Stimulated activated CD4-positive, alpha-beta T cell treated with anti-CD3 and anti-CD28 coated beads, Interleukin-1b, Interleukin-23, amount 100 ng/mL, for 1 hour (primary cell): ENCODE data around the gene SGPL1.
"Not testable (repeated sequence)": the region's sequence is repeated elsewhere in the genome, so short reads cannot be mapped to it uniquely, and the experiment has no call there.

Experiments
- DNase-seq, 2 donors: peaks; one replicate each; pipeline ENCODE4 v3.0.0-alpha.2; 2020; ENCODE audit warnings: low read depth in 2 of 2

Gene SGPL1

DNA sequence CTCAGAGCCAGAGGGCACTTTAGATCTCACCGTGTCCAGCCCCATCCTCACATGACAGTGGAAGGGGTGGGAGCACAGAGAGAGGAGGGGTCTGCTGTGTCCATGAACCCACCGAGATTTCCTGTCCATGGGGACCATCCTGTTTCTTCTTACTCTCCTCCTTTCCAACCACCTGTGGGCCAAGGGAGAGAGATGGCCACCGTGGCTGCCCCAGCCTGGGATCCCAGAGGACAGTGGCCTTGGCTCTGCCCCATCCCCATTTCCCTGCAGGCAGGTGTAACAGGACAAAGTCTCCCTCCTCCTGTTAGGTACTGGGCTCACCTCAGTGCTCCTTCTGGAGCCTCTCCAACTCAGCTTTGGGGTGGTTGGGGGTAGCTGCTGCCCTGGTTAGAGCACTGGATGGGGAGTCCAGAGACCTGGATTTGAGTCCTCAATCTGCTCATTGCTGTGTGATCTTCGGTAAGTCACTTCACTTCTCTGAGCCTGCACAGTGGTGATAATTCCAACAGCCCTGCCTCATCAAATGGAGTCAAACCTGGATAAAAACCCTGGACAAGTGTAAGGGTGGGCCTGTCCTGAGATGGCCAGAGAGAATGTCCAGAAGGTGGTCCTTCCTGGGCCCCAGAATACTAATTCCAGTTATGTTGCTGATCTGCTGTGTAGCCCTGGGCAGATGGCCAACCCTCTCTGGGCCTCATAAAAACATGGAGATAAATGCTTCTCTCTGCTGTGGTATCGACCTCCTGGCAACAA lies 90.5 kb downstream of the SGPL1 start:
- no peak for DNase-seq

DNA sequence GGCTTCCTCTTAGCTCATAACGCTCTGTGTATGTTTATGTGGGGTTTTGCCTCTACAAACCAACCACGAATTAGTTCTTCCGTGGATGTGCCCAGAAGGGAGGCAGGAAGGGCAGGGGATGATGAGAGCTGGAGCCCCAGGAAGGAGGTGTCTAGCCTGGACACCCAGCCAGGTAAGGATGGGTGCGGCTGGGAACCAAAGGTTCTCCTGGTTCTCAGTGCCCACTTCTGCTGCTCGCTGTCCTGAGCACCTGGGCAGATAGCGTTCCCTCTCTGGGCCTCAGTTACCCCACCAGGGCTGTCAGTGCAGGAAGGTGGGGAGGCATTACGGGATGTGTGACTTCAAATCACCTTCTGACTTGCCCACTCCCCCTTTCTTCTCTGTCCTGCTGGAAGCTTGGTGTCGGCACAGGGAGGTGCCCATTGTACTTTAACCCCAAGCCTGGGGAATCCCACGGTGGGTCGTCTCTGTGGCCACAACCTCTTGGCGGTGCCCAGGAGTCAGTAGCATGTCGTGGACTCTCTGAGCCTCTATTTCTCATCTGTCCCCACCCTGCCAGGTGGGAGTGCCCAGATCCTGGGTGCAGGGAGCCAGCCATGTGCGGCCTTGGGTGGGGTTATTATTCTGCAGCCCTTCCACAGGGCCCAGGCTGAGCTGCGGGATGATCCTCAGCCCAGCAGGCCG lies 91.3 kb downstream of the SGPL1 start:
- DNase-seq: no peak

DNA sequence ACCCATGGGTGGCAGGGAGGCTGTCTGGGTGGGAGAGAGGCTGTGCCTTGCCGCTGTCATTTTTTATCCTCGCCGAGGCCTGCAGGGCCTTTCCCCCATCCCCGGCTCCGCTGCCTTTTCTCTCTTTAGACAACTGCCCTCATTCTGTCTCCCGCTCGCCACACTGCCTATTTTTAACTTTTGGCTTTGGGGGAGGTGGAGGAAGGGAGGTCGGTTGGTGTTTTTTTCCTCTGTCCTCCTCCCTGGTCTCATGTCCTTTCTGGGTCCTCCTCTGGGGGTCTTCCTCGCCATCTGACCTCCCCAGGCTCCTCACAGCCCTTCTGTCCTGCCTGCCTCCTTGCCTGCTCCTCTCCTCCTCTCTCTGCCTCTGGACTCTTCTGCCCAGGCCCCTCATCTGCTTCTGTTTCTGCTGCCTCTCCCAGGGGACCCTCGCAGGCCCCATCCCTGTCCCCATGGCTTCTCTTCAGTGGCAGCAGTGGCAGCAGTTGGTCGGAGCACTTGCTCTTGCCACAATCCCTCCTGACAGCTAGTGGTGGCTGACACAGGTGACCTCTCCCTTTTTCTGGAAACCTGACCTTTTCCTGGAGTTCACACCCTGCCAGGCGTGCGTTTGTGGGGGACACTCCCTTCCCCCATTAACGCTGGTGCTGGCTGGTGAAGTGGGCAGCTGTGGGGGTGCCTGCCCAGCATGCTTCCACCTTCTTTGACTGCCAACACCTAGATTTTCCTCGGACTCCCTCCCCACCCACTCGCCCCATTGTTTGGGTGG lies 92.1 kb downstream of the SGPL1 start:
- no peak for DNase-seq

DNA sequence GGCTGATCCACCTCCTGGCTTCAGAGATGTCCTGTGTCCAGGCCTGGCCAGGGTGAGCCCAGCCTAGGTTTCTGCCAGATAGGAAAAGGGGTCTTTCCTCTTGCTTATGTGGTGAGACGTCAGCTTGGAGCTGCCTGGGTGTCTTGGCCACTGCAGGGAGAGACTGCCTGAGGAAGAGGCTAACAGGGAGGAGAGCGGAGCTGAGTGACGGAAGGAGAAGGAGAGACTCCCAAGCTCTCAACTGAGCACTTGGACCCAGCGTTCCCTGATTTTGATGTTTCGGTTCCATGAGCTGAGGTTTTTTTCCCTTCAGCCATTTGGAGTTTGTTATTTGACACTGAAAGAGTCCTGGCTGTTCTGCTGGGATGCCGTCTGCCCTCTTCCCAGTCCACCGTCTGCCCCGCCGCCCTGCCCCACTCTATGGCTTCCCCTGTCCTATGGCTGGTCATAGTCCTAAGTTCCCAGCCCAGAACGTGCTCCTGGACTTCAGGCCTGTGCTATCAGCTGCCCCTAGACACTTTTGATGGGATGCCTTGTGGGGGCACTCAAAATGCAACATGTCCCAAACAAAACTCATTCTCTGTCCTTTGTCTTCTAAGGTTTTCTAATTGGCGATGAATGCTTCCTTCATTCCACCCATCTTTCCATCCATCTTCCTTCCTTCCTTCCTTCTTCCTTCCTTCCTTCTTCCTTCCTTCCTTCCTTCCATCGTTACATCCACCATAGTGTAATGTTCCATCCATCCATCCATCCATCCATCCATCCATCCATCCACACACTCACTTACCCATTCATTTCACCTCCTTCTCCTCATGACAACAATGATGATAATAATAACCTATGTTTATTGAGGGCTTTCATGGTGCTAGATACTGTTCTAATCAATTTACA lies 92.9 kb downstream of the SGPL1 start:
- DNase-seq: no peak

DNA sequence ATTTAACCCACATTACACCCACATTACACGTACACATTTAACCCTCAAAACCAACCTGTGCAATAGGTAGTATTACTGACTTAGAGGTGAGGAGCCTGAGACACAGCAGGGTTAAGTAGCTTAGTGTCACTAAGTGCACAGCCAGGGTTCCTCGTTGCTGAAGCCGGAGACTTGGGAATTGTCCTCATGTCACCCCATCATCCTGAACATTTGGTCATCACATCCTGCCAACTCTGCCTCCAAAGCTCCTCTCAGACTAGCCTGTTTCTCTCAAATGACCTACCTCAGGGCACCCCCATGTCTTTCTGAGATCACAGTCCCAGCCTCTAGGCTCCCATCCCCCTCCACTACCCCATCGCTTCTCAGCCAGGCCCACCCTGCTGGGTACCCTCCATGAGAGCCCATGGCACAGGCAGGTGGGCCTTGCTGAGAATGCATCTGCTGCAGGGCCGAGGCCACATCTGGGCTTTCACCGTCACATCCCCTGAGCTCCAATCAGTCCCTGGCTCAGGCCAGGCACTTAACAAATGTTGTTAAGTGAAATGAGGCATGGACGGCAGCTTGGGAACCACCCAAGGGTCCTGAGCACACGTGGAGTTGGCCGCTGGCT lies 93.7 kb downstream of the SGPL1 start:
- DNase-seq: no peak

DNA sequence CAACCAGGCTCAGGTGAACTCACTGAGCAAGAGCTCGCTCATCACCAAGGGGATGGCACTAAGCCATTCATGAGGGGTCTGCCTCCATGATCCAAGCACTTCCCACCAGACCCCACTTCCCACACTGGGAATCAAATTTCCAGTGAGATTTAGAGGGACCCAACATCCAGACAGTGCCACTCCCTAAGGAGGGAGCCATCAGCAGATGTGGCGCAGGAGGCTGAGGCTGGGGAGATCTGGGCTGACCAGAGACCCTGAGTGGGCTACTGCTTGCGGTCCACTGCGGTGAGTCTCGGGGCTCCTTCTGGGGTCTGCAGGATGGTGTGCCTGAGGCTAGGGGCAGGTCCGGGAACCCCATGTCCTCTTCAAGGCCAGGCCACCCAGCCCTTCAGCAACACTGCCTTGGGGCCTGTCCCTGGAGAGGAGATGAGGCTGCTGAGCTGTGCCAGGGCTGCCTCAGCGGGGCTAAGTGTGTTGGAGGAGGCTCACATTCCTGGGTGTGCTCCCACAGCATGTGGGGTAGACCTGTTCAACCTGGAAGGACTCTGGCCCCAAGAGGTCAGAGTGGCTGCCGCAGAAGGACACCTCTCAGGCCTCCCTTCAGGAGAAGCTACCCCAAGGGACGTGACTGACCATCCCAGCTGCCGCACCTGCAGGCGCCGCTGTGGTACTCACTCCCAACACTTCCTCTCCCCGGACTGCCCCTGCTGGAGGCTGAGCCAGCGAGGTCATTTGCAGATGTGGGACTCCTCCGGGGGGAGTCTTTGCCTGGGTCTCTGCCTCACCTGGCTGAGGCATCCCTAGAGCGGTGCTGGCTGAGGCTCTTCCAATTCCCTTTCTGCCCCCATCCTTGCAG lies 95.0 kb downstream of the SGPL1 start:
- DNase-seq: no peak

GRCh38 chr10:70911386-70911785 lies 95.6 kb downstream of the SGPL1 start:
- DNase-seq: no peak

GRCh38 chr10:70912556-70912955 lies 96.8 kb downstream of the SGPL1 start:
- DNase-seq: no peak

DNA sequence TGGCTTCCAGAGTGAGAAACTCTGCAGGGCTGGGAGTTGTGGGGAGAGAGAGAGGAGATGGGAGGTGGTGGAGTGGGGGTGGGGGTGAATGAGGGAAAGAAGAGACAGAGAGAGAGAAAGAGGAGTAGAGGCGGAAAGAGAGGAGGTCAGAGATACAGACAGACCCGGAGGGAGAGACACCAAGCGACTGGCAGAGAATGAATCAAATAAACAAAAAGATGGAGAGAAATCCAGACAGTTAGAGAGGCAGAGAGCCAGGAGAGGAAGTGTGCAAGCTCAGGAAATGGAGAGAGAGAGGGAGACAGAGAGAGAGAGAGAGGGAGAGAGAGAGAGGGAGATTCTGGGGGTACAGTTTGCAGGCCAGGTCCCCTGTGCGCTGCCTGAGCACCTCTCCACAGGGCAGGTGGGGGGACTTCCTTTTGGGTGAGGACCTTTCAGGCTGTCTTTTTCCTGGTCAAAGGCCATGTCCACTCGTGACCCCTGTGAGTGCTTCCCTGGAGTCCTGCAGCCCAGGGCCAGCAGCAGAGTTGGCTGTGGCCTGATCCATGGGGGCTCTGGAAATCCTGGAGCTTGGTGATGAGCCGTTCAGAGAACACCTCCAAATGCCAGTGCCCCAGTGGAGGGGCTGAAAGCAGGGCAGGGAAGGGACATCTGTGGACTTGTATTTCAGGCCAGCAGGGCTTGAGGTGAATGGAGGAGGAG lies 97.6 kb downstream of the SGPL1 start:
- no peak for DNase-seq

- DNase-seq: no peak
These were observed 98.1 kb downstream of the SGPL1 start for GRCh38 chr10:70913893-70914240.

DNA sequence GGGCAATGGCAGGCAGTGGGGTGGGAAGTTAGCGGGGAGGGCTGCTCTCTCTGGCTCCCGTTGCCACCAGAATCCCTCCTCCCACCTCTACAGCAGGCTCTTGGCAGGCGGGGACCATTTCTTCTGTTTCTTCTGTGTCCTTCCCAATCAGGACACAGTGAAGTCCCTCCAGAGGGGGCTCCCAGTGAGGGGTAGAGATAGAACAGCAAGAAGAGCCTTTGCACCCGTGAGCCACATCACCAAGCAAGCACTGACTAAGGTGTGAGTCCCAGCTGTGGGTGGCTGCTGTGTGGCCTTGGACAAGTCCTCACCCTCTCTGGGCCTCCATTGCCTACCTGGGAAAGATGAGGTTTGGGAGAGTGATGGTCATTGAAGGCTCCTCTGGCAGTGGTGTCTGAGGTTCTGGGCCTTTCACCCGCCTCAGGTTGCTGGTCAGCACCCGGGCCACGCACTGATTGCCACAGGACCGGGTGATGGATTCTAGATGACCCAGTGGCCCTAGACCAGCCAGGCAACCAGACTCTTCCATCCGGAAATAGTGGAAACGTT lies 98.6 kb downstream of the SGPL1 start:
- no peak for DNase-seq

DNA sequence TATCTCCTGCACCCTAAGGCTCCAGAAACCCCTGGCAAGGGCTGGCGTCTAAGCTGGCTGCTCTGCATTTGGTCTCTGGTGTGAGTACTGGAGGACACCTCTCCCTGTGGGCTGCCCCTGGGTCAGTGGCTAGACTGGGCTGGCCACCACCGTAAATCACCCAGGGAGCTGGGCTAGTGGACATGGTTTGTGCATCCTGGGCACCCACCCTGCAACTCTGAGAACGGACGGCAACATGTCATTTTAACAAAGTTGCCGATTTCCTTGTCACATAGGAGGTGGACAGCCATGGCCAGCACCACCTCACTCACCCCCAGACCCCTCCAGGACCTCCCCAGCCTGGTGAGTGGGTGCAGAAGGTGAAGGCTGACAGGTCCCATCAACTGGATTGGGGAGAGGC lies 99.5 kb downstream of the SGPL1 start:
- no peak for DNase-seq

- DNase-seq: no peak
These were observed 100.1 kb downstream of the SGPL1 start for GRCh38 chr10:70915806-70916205.

- DNase-seq: no peak
These were observed 100.5 kb downstream of the SGPL1 start for GRCh38 chr10:70916241-70916640.

GRCh38 chr10:70917226-70917625 lies 101.5 kb downstream of the SGPL1 start:
- no peak for DNase-seq

DNA sequence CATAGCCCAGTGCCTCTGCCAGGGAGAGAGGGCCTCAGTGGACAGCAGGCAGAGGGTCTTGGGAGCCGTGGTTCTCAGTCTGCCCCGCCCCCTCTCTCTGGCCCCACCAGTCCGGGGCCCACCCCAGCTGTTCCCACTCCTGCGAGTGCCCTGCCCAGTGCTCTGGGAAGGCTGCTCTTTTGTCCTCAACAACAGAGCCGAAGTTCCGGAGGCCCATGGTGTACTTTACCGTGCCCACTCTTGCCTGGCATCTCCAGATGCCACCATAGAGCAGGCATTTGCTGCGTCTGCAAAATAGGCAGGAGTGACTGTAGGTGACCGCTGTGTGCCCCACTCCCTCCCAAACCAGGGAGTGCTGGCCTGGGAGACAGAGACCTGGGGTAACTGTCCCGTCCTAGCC lies 101.9 kb downstream of the SGPL1 start:
- DNase-seq: no peak

DNA sequence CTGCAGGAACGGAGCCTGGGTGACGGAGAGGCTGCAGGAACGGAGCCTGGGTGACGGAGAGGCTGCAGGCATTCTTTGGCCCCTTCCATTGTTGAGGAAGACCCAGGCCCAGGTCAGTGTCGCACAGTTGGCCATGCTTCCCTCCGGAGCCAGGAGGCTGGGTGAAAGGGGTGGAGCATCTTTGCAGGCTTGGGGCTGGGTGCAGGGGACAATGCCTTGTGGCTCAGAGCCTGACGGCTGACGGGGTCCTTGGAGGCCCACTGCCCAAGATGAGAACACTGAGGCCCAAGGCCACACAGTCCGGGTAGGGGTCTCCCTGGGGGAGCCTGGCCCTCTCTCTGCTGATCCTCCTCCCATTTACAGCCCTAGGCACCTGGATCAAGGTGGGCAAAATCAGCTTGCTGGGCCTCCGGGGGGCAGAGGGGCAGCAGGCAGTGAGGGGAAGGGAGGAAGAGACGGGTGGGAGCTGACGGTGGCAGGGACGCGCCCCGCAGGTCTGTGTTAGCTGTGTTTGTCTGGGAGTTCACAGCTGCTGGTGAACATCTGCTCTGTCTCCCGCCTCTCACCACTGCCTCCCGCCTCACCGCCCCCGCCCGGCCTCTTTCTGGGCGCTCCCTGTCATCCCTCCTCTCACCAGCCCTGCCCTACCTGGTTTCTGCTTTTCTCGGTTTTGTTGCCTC lies 103.2 kb downstream of the SGPL1 start:
- DNase-seq: no peak

DNA sequence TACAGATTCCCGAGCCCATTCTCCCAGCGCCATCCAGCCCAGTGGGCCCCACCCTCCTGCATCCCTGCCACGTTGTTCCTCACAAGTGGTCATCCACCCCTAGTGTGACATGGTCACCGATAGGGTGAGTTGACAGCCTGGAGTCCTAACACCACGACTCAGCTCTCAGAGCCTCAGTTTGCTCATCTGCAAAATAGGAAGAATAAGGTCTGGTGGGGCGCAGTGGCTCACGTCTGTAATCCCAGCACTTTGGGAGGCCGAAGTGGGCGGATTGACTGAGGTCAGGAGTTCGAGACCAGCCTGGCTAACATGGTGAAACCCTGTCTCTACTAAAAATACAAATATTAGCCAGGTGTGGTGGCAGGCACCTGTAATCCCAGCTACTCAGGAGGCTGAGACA lies 104.2 kb downstream of the SGPL1 start:
- not testable (repeated sequence) for DNase-seq

DNA sequence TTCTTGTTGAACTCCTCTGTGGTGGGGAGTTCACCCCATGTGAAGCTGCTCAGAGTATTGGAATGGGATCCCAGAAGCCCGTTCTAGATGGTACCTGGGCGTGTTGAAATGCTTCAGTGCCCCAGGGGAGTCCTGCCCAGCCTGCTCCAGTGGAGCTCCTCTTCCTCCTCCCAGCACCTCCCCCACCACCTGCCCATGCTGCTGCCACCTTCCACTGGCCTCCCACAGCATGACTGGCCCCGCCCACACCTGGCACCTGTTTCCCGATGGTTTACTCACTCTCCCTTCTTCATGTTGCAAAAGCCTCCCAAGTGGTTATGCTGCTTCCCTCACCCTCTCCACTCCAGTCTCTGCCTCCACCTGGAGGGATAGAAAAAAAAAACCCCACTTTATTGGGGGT lies 104.8 kb downstream of the SGPL1 start:
- DNase-seq: no peak
